ENCODE data around the gene RXRB. TPM values are rescaled to one million over a fixed set of nuclear protein-coding genes. Genes with fewer than 3 reads are reported as not detected.

The RXRB gene
- polyA plus RNA-seq, 1 of the 3 experiments (the other 2 are of a cell fraction): 45.8 TPM

DNA sequence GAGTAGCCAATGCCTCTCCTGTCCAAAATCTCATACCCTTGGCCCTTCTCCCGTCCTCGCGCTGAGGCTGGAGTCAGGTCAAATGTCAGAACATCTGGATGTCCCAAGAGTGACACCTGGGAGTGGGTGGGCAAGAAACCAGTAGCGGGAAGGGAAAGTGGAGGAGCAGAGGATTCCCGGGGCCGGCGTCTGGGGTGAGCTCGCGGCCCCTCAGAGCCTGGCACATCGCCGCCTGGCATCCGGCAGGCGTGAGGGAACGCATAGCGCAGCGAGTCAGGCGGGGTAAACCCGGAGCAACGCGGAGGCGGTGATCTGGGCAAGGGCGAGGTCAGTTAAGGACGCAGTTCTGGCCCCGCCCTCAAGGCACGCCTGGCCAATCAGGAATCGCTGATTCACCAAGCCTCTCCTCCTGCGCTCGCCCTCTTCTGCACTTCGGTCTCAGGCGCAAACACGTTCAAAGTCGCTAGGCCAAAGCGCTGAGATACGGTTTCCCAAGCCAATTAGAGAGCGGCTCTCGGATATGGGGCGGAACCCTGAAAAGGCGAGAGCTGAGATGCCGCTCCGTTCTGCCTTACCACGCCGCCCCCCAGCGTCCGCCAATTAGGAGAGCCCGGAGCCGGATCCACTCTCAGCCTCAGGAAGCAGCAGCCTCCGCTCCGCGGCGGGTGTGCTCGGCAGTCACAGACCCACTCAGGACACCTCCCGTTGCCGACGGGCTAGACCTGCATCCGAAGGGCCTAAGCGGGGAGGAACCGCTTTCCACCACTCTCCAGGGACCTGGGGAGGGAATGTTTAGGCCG, 48.7 kb upstream of the RXRB start (continued):
- TF ChIP-seq, protein P1, sequence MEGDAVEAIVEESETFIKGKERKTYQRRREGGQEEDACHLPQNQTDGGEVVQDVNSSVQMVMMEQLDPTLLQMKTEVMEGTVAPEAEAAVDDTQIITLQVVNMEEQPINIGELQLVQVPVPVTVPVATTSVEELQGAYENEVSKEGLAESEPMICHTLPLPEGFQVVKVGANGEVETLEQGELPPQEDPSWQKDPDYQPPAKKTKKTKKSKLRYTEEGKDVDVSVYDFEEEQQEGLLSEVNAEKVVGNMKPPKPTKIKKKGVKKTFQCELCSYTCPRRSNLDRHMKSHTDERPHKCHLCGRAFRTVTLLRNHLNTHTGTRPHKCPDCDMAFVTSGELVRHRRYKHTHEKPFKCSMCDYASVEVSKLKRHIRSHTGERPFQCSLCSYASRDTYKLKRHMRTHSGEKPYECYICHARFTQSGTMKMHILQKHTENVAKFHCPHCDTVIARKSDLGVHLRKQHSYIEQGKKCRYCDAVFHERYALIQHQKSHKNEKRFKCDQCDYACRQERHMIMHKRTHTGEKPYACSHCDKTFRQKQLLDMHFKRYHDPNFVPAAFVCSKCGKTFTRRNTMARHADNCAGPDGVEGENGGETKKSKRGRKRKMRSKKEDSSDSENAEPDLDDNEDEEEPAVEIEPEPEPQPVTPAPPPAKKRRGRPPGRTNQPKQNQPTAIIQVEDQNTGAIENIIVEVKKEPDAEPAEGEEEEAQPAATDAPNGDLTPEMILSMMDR (IDR thresholded peaks at IDR 0.05): no peak
- TF ChIP-seq, protein P2, sequence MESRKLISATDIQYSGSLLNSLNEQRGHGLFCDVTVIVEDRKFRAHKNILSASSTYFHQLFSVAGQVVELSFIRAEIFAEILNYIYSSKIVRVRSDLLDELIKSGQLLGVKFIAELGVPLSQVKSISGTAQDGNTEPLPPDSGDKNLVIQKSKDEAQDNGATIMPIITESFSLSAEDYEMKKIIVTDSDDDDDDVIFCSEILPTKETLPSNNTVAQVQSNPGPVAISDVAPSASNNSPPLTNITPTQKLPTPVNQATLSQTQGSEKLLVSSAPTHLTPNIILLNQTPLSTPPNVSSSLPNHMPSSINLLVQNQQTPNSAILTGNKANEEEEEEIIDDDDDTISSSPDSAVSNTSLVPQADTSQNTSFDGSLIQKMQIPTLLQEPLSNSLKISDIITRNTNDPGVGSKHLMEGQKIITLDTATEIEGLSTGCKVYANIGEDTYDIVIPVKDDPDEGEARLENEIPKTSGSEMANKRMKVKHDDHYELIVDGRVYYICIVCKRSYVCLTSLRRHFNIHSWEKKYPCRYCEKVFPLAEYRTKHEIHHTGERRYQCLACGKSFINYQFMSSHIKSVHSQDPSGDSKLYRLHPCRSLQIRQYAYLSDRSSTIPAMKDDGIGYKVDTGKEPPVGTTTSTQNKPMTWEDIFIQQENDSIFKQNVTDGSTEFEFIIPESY (IDR thresholded peaks at IDR 0.05; ENCODE audit: borderline replicate concordance, low read depth): no peak
- TF ChIP-seq RXRA (IDR thresholded peaks at IDR 0.05; ENCODE audit: borderline replicate concordance, low read depth) (peak; percentile 70; the same call in 1 of the 2 replicates), ELF1 (IDR thresholded peaks at IDR 0.05) (no peak), MEF2A (IDR thresholded peaks at IDR 0.05; ENCODE audit: borderline replicate concordance, low read depth) (no peak), YY1 (IDR thresholded peaks at IDR 0.05; ENCODE audit: low read depth) (no peak), RAD21 (IDR thresholded peaks at IDR 0.05; ENCODE audit: low read length) (no peak), CHD2 (IDR thresholded peaks at IDR 0.05; ENCODE audit: low read length, partially characterized antibody) (peak; percentile 27), TAF1 (IDR thresholded peaks at IDR 0.05; ENCODE audit: borderline replicate concordance, low read depth, low read length) (peak; percentile 78; the same call in 1 of the 2 replicates), MXI1 (IDR thresholded peaks at IDR 0.05; ENCODE audit: low read depth, low read length) (peak; percentile 49; the same call in 1 of the 2 replicates), SIN3A (IDR thresholded peaks at IDR 0.05; ENCODE audit: borderline replicate concordance, low read depth, low read length) (0 out of 2 replicates have a peak, but pooled peaks have one; percentile 33), TCF12 (IDR thresholded peaks at IDR 0.05) (no peak), NFIC (IDR thresholded peaks at IDR 0.05; ENCODE audit: borderline replicate concordance) (no peak), FOSL2 (IDR thresholded peaks at IDR 0.05; ENCODE audit: borderline replicate concordance, low read depth) (no peak; the same call in 1 of the 2 replicates), NRF1 (IDR thresholded peaks at IDR 0.05; ENCODE audit: low read depth, low read length) (peak; percentile 65), FOXJ3 (CRISPR knock-in tag; IDR thresholded peaks at IDR 0.05) (no peak), SMC3 (IDR thresholded peaks at IDR 0.05; ENCODE audit: low read depth, low read length) (no peak), GATA2 (CRISPR knock-in tag; IDR thresholded peaks at IDR 0.05) (no peak), EZH2phosphoT487 (IDR thresholded peaks at IDR 0.05; ENCODE audit: borderline replicate concordance, low read depth) (no peak)
- TF ChIP-seq, protein P3, sequence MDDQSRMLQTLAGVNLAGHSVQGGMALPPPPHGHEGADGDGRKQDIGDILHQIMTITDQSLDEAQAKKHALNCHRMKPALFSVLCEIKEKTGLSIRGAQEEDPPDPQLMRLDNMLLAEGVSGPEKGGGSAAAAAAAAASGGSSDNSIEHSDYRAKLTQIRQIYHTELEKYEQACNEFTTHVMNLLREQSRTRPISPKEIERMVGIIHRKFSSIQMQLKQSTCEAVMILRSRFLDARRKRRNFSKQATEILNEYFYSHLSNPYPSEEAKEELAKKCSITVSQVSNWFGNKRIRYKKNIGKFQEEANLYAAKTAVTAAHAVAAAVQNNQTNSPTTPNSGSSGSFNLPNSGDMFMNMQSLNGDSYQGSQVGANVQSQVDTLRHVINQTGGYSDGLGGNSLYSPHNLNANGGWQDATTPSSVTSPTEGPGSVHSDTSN (IDR thresholded peaks at IDR 0.05): peak; percentile 93
- TF ChIP-seq, protein P4, sequence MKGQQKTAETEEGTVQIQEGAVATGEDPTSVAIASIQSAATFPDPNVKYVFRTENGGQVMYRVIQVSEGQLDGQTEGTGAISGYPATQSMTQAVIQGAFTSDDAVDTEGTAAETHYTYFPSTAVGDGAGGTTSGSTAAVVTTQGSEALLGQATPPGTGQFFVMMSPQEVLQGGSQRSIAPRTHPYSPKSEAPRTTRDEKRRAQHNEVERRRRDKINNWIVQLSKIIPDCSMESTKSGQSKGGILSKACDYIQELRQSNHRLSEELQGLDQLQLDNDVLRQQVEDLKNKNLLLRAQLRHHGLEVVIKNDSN (IDR thresholded peaks at IDR 0.05; ENCODE audit: borderline replicate concordance, low read depth): no peak

Measured in SK-N-SH (cell line).